Cardiac fibroblast (primary cell): ENCODE results near the gene PCGF2.

Source experiments
- DNase-seq, 2 donors: peaks; one replicate each; pipeline versions ENCODE4 v3.0.0 to v3.0.0-alpha.2; 2010; ENCODE audit warnings: low read depth in 2 of 2
- H3K4me3 ChIP-seq, 2 donors: replicated peaks in 1 of 2; 1 replicate in 1 of 2; 2 replicates in 1 of 2; pipeline ENCODE4 v1.5.1; 2011; ENCODE audit warnings: low read depth in 2 of 2, low read length in 2 of 2, mild to moderate bottlenecking in 2 of 2, moderate library complexity in 1 of 2
- TF ChIP-seq, protein P1 (sequence below): IDR thresholded peaks from one replicate; pipeline ENCODE4 v1.5.1; 2011; ENCODE audit warnings: low read depth, mild to moderate bottlenecking, low read length, inconsistent platforms

The PCGF2 gene

DNA sequence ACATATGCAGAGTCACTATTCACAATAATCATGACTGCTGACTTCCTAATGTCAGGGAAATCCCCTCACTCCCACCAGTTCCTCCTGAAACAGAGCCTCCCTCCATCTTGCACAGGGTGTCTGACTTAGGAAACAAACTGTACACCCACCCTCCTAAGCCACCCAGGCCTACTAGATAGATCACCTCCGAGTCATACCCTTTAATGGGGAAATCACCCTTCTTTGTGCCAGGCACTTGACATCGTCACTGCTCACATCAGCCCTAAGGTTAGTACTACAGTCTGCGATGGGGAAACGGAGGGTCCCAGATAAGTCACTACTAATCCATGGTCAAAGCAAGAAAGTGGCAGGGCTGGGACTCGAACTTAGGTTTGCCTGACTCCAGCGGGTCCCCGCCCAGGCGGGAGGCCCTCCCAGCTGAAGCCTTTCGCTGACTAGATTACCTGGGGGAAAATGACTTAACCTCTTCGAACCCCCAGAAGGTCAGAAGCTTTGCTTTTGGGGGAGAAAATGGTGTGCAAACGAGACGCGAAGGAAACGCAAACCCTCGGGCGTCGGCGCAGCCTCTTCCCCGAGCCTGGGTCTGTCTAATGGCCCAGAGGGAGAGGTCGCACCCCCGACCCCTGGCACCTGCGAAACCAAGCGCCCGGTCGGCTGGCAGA, 46.5 kb downstream of the PCGF2 start:
- TF ChIP-seq, protein P1, sequence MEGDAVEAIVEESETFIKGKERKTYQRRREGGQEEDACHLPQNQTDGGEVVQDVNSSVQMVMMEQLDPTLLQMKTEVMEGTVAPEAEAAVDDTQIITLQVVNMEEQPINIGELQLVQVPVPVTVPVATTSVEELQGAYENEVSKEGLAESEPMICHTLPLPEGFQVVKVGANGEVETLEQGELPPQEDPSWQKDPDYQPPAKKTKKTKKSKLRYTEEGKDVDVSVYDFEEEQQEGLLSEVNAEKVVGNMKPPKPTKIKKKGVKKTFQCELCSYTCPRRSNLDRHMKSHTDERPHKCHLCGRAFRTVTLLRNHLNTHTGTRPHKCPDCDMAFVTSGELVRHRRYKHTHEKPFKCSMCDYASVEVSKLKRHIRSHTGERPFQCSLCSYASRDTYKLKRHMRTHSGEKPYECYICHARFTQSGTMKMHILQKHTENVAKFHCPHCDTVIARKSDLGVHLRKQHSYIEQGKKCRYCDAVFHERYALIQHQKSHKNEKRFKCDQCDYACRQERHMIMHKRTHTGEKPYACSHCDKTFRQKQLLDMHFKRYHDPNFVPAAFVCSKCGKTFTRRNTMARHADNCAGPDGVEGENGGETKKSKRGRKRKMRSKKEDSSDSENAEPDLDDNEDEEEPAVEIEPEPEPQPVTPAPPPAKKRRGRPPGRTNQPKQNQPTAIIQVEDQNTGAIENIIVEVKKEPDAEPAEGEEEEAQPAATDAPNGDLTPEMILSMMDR = no peak

DNA sequence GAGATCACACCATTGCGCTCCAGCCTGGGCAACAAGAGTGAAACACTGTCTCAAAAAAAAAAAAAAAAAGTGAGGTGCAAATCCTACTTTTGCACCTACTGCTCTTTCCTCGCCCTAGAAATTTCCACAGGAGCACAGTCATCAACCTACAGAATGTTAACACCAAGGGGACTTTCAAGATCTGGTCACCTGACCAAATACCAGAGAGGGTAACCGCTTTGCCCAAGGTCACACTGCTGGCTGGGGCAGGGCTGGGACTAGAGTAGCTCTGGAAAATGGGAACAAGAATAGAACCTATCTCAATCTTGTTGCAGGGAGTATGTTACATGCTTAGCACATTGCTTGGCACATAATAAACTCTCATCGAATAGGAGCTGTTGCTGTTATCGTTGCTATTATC, 49.4 kb downstream of the PCGF2 start:
- no peak overlapping the region for H3K4me3 ChIP-seq
- TF ChIP-seq, protein P1 = no peak
- DNase-seq = no peak

More for the DNA sequence above, 46.5 kb downstream of the PCGF2 start:
- peak; percentile 26 to 55 for DNase-seq
- peak overlapping the region; percentile 60 to 71 for H3K4me3 ChIP-seq

DNA sequence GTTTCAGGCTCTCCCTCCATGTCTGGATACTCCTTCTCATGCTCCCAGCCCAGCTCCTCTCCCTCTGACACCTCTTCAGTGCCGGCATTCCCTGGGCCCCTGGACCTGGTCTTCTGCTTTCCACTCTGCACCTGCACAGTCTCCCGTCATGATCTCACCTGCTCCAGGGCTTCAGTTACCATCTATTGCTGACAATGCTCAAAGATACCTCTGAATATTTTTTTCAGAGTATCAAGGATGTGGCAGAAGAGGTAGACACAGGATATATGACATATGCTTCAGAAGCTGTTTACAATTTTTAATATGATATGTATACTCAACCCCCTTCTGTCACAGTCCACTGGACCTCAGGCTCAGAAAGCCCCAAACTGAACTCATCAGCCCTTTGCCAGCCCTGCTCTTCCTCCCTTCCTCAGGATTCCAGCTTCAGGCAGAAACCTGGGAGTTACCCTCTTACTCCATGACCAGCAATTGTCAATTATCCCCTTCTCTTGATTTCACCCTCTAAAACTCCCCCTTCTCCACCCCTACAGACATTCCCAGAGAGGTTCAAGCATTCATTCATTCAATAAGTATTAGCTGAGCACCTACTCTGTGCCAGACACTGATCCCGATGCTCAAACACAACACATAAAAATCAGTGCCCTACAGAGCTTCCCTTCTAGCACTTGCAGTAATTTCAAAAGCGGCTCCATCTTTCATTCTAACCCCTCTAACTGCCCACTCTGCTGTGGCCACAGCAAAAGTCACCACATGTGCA, 50.9 kb downstream of the PCGF2 start:
- TF ChIP-seq, protein P1 = no peak
- no peak for DNase-seq
- H3K4me3 ChIP-seq = no peak overlapping the region

DNA sequence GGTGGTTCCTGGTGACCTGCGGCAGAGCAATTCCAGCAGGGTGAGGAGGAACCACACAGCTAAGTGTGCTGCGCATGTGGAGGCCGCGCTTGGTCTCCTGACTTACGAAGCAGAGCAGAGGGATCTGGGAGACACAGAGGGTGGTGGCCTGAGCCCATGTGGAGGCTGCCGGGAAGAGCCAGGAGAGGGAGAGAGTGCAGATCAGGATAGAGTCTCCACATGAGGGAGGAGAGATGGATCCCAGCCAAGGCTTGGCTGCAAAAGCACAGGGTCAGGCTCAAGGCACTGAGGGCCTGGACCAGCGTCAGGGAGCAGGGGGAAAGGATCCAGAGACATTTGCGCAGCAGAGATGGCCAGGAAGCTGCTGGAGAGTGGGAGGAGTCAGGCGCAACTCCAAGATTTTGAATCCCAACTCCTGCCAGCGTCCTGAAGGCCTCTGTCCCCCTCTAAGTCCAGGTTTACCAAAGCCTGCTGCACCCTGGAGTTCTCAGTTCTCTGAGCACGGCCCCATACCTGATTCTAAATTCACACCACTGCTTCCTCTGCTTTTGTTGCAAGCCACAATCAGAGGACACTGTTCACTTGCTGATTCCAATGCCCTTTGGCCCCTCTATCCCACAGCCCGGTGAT, 54.3 kb downstream of the PCGF2 start:
- no peak overlapping the region for H3K4me3 ChIP-seq
- TF ChIP-seq, protein P1 = no peak
- peak; percentile 51 to 97 for DNase-seq

DNA sequence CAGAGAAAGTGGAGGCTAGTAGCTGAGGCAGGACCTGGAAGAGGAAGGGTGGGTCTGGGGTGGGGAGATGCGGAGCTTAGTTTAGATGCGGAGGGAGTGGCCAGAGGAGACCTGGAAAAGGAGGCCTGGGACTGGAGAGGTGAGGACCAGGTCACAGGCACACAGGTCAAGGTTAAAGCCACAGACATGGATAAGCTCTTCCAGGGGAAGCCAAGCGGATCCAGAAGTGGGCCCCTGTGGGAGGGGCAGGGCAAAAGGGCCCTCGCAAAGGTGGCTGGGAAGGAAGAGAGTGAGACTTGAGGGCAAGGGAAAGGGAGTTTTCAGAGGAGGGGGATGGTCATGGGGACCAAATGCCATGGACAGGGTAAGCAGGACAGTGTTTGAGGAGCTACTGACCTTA, 57.0 kb downstream of the PCGF2 start:
- no peak overlapping the region for H3K4me3 ChIP-seq
- TF ChIP-seq, protein P1 = no peak
- DNase-seq = no peak

DNA sequence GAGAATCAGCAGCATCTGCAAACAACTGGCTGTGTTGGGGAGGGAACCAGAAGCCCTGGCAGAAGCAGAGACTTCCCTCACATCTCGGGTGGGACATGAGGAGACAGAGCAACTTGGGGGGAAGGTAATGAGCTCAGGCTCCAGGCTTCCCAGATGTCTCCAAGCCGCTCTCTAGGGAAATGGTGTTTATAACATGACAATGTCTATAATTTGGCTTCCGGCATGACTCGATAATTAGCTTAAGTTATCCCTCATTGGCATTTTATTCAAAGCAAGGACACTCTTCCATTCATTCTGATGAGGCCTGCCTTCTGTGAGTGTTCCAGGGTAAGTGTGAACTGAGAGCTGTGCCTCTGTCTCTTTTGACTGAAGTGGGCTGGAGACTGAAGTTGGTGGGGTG, 57.8 kb downstream of the PCGF2 start:
- no peak overlapping the region for H3K4me3 ChIP-seq
- no peak for DNase-seq
- TF ChIP-seq, protein P1 = no peak
